AG10803 (cell line): ENCODE measurements around the gene CSTF3.

ENCODE experiments used
- DNase-seq: peaks from one replicate; pipeline ENCODE4 v3.0.0; 2010; ENCODE audit warnings: low read depth
- H3K4me3 ChIP-seq: 2 replicates; pipeline ENCODE4 v1.5.1; 2011; ENCODE audit warnings: mild to moderate bottlenecking, low read length, control low read depth
- CTCF ChIP-seq: conservative IDR thresholded peaks from 2 replicates; pipeline ENCODE4 v1.5.1; 2011; ENCODE audit warnings: mild to moderate bottlenecking, low read length, control low read depth, inconsistent platforms

Gene CSTF3

GRCh38 chr11:33135768-33136443 is 25.4 kb downstream of the CSTF3 start:
- H3K4me3 ChIP-seq = no peak overlapping the region
- TF ChIP-seq CTCF = no peak
- no peak for DNase-seq

DNA sequence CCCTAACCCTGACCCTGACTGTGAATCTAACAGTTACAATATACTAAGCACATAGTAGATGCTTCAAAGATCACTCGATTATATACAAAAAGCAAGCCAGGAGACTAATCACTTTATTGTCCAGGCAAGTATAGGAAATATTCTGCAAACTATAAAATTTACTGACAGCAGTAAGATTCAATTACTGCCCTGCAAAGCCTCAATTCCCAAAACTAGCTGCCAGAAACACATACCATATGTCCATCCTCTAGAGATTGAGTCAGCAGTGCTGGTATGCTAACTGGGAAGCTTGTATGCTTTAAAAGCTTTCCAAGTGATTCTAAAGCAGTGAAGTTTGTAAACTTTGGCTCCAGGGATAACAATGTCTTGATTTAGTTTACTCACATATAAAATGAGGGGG is 26.1 kb downstream of the CSTF3 start:
- no peak for TF ChIP-seq CTCF
- H3K4me3 ChIP-seq = no peak overlapping the region
- peak; percentile 86 for DNase-seq

GRCh38 chr11:33134276-33134675 is 27.0 kb downstream of the CSTF3 start:
- no peak for DNase-seq
- no peak overlapping the region for H3K4me3 ChIP-seq
- no peak for TF ChIP-seq CTCF

- TF ChIP-seq CTCF = no peak
- no peak overlapping the region for H3K4me3 ChIP-seq
- DNase-seq = no peak
Measured at GRCh38 chr11:33133761-33134160, 27.5 kb downstream of the CSTF3 start.

DNA sequence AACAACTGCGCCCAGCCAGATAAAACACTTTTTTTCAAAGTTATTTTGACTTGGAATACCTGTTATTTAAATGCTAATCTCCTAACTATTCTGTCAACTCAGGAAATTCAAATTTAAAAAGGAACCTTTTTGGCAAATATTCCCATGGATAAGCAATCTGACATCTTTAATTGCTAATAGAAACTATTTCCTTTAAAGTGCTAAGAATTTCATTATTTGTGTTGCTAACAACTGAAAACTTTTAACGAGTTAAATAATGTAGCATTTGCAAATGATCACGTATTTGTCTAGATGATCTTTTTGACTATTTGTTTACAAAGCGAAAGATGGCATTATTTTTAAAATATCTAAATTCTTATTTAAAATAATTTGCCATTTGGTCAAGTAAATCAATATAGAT is 28.8 kb downstream of the CSTF3 start:
- DNase-seq = no peak
- H3K4me3 ChIP-seq = no peak overlapping the region
- no peak for TF ChIP-seq CTCF

- no peak overlapping the region for H3K4me3 ChIP-seq
- DNase-seq = no peak
- no peak for TF ChIP-seq CTCF
Measured at GRCh38 chr11:33128739-33129138, 32.5 kb downstream of the CSTF3 start.

DNA sequence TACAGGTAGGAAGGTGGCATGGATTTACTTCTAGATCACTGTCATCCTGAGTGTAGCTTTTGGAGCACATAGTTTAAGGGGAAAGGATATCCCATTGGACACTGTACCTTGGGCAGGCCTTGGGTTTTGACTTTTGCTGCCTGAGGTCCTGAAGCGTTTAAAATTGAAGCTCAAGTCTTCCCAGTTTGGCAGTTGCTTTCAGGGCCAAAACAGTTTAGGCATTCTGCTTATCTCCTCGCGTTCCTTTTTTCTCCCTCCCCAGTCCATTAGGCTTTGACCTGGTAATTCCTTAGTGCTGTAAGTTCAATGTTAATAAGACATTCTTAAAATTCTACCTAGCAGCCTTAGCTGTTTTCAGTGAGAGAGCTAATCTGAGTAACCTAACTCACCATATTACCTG is 35.7 kb downstream of the CSTF3 start:
- H3K4me3 ChIP-seq = no peak overlapping the region
- DNase-seq = no peak

More for the DNA sequence above, 35.7 kb downstream of the CSTF3 start:
- TF ChIP-seq CTCF = no peak
